ENCODE results near the gene ADAM19. TPM values are rescaled to one million over a fixed set of nuclear protein-coding genes. Genes with fewer than 3 reads are reported as not detected.

The ADAM19 gene
- total RNA-seq, 4 donors from 2014 or later = 4.0 to 28.1 (median 15.1) TPM

DNA sequence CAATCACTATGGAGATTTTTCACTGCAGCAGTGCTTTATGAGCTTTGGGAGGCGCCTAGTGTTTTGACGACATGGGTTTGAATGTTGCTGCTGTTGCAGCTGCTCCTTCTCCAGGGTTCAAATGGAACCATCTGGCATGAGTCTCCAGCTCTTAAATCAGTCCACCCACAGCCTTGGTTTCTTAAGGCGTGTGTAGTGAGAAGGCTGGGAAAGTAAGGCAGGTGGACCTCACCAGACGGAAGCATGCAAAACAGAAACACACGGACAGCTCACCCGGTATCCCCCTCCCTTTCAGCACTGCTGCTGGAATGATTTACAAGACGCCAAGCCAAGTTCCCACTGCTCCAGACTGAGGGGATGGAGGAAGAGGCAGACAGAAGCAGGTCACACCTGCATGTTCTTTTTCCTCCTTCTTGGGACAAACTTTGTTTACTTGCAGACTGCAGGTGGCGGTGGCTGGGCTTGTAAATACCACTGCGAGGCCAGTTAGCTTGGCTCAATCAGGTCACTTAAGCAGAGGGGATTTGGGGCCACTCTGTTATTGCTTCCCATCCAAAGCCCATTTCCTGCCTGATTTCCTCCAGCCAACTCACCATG lies 47.4 kb downstream of the ADAM19 start:
- no peak overlapping the region for H3K4me3 ChIP-seq
- peaks cover 11 to 33% (median 21%) of the 10 kb centered on the region in 4 donors for H3K4me1 ChIP-seq
- TF ChIP-seq EP300 (IDR thresholded peaks at IDR 0.05; ENCODE audit: low read depth) (no peak), POLR2A (IDR thresholded peaks at IDR 0.05) (no peak), POLR2AphosphoS5 (IDR thresholded peaks at IDR 0.05) (peak in 2 of 3 donors; percentile 18 to 41)
- TF ChIP-seq, protein P1, sequence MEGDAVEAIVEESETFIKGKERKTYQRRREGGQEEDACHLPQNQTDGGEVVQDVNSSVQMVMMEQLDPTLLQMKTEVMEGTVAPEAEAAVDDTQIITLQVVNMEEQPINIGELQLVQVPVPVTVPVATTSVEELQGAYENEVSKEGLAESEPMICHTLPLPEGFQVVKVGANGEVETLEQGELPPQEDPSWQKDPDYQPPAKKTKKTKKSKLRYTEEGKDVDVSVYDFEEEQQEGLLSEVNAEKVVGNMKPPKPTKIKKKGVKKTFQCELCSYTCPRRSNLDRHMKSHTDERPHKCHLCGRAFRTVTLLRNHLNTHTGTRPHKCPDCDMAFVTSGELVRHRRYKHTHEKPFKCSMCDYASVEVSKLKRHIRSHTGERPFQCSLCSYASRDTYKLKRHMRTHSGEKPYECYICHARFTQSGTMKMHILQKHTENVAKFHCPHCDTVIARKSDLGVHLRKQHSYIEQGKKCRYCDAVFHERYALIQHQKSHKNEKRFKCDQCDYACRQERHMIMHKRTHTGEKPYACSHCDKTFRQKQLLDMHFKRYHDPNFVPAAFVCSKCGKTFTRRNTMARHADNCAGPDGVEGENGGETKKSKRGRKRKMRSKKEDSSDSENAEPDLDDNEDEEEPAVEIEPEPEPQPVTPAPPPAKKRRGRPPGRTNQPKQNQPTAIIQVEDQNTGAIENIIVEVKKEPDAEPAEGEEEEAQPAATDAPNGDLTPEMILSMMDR (IDR thresholded peaks at IDR 0.05) = no peak
- H3K27me3 ChIP-seq = no peaks in the 10 kb centered on the region
- no peaks in the 10 kb centered on the region for H3K9me3 ChIP-seq
- in situ Hi-C loops (cut with MboI; ENCODE audit: low pct_ligation_motif_present in 1 of 4, low pct_unique_long_range_greater_than_20kb in 1 of 4, low sequenced_read_pairs in 3 of 4) = no loop called here
- intact Hi-C loops (cut with DNase I; ENCODE audit: low total_unique reads) = no loop called here
- peak overlapping the region; percentile 70 to 79 (median 72) for H3K27ac ChIP-seq
- WGBS, 2 donors (ENCODE audit: low coverage in 1 of 2) = 25 to 35% methylated on average over 2 to 9 of the region's 9 CpGs
- no peaks in the 10 kb centered on the region for H3K36me3 ChIP-seq
- peak; percentile 35 for DNase-seq

DNA sequence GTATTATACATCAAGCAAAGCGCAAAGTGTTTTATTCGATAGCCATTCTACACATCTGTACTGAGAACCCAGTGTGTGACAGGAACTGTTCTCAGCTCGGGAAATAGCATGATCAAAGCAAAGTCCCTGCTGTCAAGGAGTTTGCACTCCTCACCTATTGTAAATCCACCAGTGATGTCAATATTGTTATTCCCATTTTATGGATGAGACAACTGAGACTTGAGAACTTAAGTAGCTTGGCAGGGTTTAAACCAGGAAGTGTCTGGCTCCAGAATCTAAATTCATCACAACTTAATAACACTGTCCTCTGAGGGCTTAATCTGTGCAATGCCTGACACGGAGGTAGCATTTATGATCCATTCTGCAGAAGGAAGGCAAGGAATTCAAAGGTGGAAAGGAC lies 50.7 kb downstream of the ADAM19 start:
- Histone ChIP-seq H3K27me3 (no peaks in the 10 kb centered on the region), H3K4me1 (peaks cover 11 to 41% (median 22%) of the 10 kb centered on the region in 4 donors), H3K36me3 (no peaks in the 10 kb centered on the region), H3K9me3 (no peaks in the 10 kb centered on the region), H3K4me3 (no peak overlapping the region), H3K27ac (peak overlapping the region; percentile 62 to 81 (median 67))
- intact Hi-C loops (cut with DNase I; ENCODE audit: low total_unique reads) = no loop called here
- DNase-seq = no peak
- in situ Hi-C loops (cut with MboI; ENCODE audit: low pct_ligation_motif_present in 1 of 4, low pct_unique_long_range_greater_than_20kb in 1 of 4, low sequenced_read_pairs in 3 of 4) = no loop called here
- no peak for TF ChIP-seq POLR2AphosphoS5 (IDR thresholded peaks at IDR 0.05)
- 67 to 86% methylated on average over 1 to 4 of the region's 4 CpGs for WGBS, 2 donors (ENCODE audit: low coverage in 1 of 2)

DNA sequence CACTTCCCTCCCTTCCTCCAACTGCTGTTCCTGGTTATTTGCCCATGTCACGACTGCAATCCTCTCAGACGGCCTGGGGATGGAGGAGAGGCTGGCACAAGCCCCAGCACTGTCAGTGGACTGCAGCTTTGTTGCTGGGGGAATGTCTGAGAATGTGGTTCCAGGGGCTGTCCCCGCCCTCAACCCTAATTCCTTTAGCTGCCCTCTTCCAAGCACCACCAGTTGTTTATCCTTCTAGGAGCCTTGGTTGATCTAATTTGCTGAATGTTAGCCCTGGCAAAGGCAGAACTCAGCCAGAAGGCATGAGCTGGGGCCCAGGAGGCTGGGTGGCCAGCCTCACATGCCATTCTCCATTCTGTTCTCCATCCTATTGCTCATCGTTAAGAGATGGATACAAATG lies 51.6 kb downstream of the ADAM19 start:
- H3K36me3 ChIP-seq = no peaks in the 10 kb centered on the region
- intact Hi-C loops (cut with DNase I; ENCODE audit: low total_unique reads) (no loop called here), in situ Hi-C loops (cut with MboI; ENCODE audit: low pct_ligation_motif_present in 1 of 4, low pct_unique_long_range_greater_than_20kb in 1 of 4, low sequenced_read_pairs in 3 of 4) (no loop called here)
- peak overlapping the region; percentile 62 to 81 (median 67) for H3K27ac ChIP-seq
- DNase-seq = no peak
- WGBS, 2 donors (ENCODE audit: low coverage in 1 of 2) = 76% methylated on average over 4 of the region's 4 CpGs; no CpG with 5 or more reads in 1 of the 2 donors
- no peak overlapping the region for H3K4me3 ChIP-seq
- H3K4me1 ChIP-seq = peaks cover 11 to 38% (median 21%) of the 10 kb centered on the region in 4 donors
- H3K9me3 ChIP-seq = no peaks in the 10 kb centered on the region
- no peaks in the 10 kb centered on the region for H3K27me3 ChIP-seq
- TF ChIP-seq POLR2A (IDR thresholded peaks at IDR 0.05) = no peak
- TF ChIP-seq, protein P1 (IDR thresholded peaks at IDR 0.05) = no peak

DNA sequence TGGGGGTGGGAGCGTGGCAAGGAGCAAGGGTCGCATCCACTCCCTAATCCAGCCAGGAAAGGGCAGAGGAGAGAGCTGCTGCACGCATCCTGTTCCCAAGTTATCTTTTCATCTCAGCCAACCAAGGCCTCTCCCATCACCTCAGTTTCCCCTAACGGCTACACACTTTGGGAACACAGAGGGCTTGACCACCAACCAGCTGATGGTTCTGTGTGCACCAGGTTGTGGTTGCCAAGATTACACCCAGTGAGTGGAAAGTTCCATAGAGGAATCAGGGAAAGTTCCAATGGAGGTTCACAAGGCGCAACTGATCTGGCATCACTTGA lies 53.9 kb downstream of the ADAM19 start:
- WGBS, 2 donors (ENCODE audit: low coverage in 1 of 2) = 88% methylated on average over 5 of the region's 5 CpGs; no CpG with 5 or more reads in 1 of the 2 donors
- H3K27ac ChIP-seq = peak overlapping the region; percentile 62 to 81 (median 74)
- intact Hi-C loops (cut with DNase I; ENCODE audit: low total_unique reads) = no loop called here
- no peak for TF ChIP-seq EP300 (IDR thresholded peaks at IDR 0.05; ENCODE audit: low read depth)
- no peak for TF ChIP-seq POLR2AphosphoS5 (IDR thresholded peaks at IDR 0.05)
- no peak for TF ChIP-seq POLR2A (IDR thresholded peaks at IDR 0.05)
- TF ChIP-seq, protein P1 (IDR thresholded peaks at IDR 0.05) = no peak
- no peak overlapping the region for H3K4me3 ChIP-seq
- in situ Hi-C loops (cut with MboI; ENCODE audit: low pct_ligation_motif_present in 1 of 4, low pct_unique_long_range_greater_than_20kb in 1 of 4, low sequenced_read_pairs in 3 of 4) = no loop called here
- peaks cover 0 to 22% (median 14%) of the 10 kb centered on the region in 4 donors for H3K4me1 ChIP-seq
- no peaks in the 10 kb centered on the region for H3K9me3 ChIP-seq
- no peaks in the 10 kb centered on the region for H3K27me3 ChIP-seq
- DNase-seq = no peak
- H3K36me3 ChIP-seq = no peaks in the 10 kb centered on the region
